NCI-H510A treated with DMSO at 0.1 percent for 48 hours (cell line): ENCODE results near the gene PPM1B.
A peak's percentile ranks its signal among the peaks of the same experiment; 100 is the strongest.
"Not testable (repeated sequence)": the region's sequence is repeated elsewhere in the genome, so short reads cannot be mapped to it uniquely, and the experiment has no call there.

Source experiments
- DNase-seq: peaks from one replicate; lab custom pipeline; 2025; lab: John Stamatoyannopoulos, UW

Gene PPM1B

GRCh38 chr2:44200759-44201158, 32.1 kb downstream of the PPM1B start:
- no peak for DNase-seq

GRCh38 chr2:44201648-44202165, 33.0 kb downstream of the PPM1B start:
- DNase-seq: no peak

GRCh38 chr2:44203542-44203941, 34.9 kb downstream of the PPM1B start:
- no peak for DNase-seq

GRCh38 chr2:44205169-44205568, 36.5 kb downstream of the PPM1B start:
- no peak for DNase-seq

GRCh38 chr2:44207102-44207501, 38.4 kb downstream of the PPM1B start:
- no peak for DNase-seq

- not testable (repeated sequence) for DNase-seq
Observed at GRCh38 chr2:44207648-44208047, 39.0 kb downstream of the PPM1B start.

- DNase-seq: no peak
Observed at GRCh38 chr2:44210362-44210761, 41.7 kb downstream of the PPM1B start.

- DNase-seq: no peak
Observed at GRCh38 chr2:44211183-44211582, 42.5 kb downstream of the PPM1B start.

GRCh38 chr2:44212302-44212701, 43.6 kb downstream of the PPM1B start:
- no peak for DNase-seq

- no peak for DNase-seq
Observed at GRCh38 chr2:44215827-44216226, 47.2 kb downstream of the PPM1B start.

- no peak for DNase-seq
Observed at GRCh38 chr2:44218771-44219170, 50.1 kb downstream of the PPM1B start.

GRCh38 chr2:44226753-44227152, 58.1 kb downstream of the PPM1B start:
- DNase-seq: no peak

- DNase-seq: no peak
Observed at GRCh38 chr2:44230378-44230777, 61.7 kb downstream of the PPM1B start.

- DNase-seq: no peak
Observed at GRCh38 chr2:44233450-44234128, 64.9 kb downstream of the PPM1B start.

- no peak for DNase-seq
Observed at GRCh38 chr2:44237221-44237620, 68.5 kb downstream of the PPM1B start.

- no peak for DNase-seq
Observed at GRCh38 chr2:44242904-44243303, 74.2 kb downstream of the PPM1B start.

GRCh38 chr2:44244135-44244871, 75.6 kb downstream of the PPM1B start:
- peak; percentile 68 for DNase-seq

- DNase-seq: no peak
Observed at GRCh38 chr2:44245083-44245861, 76.6 kb downstream of the PPM1B start.

GRCh38 chr2:44246436-44246835, 77.8 kb downstream of the PPM1B start:
- no peak for DNase-seq

GRCh38 chr2:44246840-44247369, 78.2 kb downstream of the PPM1B start:
- no peak for DNase-seq

- DNase-seq: no peak
Observed at GRCh38 chr2:44247924-44248323, 79.2 kb downstream of the PPM1B start.

- DNase-seq: not testable (repeated sequence)
Observed at GRCh38 chr2:44249269-44249668, 80.6 kb downstream of the PPM1B start.
